ENCODE measurements around the gene SLC24A3.

SLC24A3 gene

DNA sequence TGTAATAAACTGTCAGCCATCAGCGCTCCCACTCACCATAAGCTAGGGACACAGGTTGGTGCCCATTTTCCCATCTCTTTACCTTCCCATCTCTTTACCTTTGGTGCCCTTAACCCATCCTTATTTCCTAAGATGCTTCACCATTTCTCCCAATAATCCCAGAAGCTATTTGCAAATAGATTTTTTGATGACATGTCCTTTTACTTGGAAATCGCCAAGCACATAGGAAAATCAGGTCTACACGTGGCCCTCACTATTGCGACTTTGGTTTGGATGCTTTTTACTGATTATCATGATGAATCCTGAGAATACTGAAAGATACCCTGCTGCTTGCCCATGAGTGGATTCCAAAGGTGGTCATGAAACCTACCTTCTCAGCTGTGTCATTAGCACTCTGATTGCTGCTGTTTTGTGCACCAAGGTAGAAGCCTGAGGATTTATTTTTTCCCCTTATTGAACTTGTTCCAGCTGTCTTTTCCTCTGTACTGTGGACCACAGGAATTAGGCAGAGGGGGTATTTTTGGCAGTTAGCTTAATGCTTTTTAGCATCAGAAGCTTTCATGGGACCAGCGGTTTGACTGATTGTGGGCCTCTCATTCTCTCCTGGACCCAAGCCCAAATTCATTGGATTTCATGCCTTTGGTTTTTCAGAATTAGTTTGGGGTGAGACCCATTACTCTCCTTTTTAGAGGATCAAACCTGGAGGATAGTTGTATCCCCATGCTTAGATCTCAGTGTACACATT, 316.0 kb downstream of the SLC24A3 start:
- in situ Hi-C loops (cut with MboI; ENCODE audit: low sequenced_read_pairs), result no loop called here

DNA sequence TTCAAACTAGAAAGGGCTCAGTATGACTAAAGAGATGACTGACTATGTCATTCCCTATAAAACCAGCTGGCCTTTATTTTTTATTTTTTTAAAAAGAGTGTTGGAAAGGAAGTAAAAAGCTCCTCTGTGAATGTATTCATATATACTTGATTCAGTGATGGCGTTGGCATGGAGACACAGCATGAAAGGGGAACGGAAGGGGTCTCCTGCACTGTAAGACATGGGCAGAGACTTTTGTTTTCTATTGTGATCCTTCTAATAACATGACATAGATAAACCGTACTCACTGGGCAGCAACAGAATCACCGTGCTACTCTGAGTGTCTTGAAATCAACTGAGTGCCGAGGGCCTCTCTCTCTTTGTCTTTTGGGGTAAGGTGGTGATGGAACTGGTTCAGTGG, 317.6 kb downstream of the SLC24A3 start:
- in situ Hi-C loops (cut with MboI; ENCODE audit: low sequenced_read_pairs), result no loop called here

DNA sequence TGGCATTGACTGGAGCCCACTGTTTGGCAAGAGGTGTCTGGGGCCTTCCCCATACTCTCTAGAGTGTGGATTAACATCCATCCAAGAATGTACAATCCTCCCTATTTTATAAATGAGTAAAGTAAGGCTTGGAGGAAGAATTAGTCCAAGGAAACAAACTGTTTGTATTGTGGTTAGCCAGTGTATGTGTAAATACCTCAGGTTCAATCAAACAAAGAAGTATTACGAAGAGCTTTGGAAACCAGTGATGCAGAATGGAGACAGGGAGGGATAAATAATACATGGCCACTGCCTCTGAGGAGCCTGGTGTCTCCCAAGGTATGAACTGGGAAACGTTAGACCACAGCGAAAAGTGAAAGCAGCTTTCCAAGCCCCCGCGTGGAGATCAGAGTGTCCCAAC, 319.0 kb downstream of the SLC24A3 start:
- in situ Hi-C loops (cut with MboI; ENCODE audit: low sequenced_read_pairs), result no loop called here

DNA sequence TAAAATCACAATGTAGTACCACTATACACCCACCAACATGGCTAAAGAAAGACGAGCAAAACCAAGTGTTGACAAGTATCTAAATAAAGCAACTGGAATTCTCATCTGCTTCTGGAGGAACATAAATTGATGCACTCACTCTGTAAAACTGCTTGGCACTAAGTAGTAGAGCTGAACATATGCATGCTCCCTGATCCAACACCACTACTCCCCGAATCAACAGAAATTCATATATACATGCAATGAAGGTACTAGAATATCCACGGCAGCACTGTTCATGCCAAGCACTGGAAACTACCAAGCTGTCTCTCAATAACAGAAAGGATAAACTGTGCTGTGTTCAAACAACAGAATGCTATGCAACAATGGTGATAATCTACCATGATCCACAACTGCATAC, 326.1 kb downstream of the SLC24A3 start:
- in situ Hi-C loops (cut with MboI; ENCODE audit: low sequenced_read_pairs), result no loop called here

DNA sequence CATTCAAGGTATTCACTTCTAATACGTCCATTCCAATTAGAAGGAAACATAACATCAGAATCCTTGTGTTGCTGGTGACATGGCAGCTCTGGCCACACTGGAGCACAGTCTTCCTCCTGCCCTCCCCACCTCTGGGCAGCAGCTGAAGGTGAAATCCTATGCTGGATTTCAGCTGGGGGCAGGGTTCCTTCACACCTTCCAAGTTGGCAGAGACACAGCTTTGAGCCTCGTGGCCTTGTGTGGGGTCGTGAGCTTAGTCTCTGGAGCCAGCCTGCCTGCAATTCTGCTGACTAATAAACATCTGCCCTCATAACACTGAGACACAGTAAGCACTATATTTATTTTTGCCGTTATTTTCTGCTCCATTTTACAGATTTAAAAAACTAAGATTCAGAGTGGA, 326.7 kb downstream of the SLC24A3 start:
- in situ Hi-C loops (cut with MboI; ENCODE audit: low sequenced_read_pairs), result no loop called here

GRCh38 chr20:19540392-19540791, 327.9 kb downstream of the SLC24A3 start:
- in situ Hi-C loops (cut with MboI; ENCODE audit: low sequenced_read_pairs), result no loop called here

DNA sequence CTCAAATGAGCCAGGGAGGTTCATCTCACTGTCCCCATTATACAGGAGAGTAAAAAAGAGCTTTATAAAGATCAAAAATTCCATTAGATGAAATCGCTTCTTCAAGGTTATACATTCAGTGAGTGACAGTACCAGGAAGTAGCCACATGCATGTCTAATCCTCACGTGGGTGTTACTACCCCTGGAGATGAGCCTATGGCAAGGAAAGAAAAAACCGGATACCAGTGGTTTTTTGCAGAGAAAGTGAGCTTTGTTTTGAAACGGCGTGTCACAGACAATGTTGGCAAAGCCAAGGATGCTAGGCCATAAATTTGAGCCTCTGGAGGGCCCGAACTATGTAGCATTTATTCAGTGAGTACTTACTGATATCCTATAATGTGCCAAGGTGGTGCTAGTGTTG, 330.7 kb downstream of the SLC24A3 start:
- in situ Hi-C loops (cut with MboI; ENCODE audit: low sequenced_read_pairs), result no loop called here

DNA sequence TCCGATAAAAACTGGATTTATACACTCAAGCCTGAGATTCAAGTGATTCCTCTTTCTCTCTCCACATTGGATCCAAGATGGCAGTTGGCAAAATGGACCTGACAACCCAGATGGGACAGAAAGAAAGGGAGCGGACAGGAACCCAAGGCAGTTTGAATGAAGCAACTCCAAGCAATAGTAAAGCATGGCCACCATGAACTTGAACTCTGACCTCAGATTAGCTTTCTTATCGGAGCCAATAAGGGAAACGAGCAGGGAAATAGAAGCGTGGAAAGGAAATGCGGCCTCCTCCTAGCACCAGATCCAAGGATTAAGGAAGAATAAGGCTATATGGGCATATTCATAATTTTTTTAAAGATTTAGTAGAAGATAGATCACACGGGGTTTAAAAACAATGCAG, 332.2 kb downstream of the SLC24A3 start:
- in situ Hi-C loops (cut with MboI; ENCODE audit: low sequenced_read_pairs), result no loop called here

GRCh38 chr20:19546648-19547047, 334.2 kb downstream of the SLC24A3 start:
- in situ Hi-C loops (cut with MboI; ENCODE audit: low sequenced_read_pairs), result no loop called here

- in situ Hi-C loops (cut with MboI; ENCODE audit: low sequenced_read_pairs), result no loop called here
These were observed 335.1 kb downstream of the SLC24A3 start for GRCh38 chr20:19547547-19547946.

- in situ Hi-C loops (cut with MboI; ENCODE audit: low sequenced_read_pairs), result no loop called here
These were observed 337.5 kb downstream of the SLC24A3 start for GRCh38 chr20:19549896-19550295.

DNA sequence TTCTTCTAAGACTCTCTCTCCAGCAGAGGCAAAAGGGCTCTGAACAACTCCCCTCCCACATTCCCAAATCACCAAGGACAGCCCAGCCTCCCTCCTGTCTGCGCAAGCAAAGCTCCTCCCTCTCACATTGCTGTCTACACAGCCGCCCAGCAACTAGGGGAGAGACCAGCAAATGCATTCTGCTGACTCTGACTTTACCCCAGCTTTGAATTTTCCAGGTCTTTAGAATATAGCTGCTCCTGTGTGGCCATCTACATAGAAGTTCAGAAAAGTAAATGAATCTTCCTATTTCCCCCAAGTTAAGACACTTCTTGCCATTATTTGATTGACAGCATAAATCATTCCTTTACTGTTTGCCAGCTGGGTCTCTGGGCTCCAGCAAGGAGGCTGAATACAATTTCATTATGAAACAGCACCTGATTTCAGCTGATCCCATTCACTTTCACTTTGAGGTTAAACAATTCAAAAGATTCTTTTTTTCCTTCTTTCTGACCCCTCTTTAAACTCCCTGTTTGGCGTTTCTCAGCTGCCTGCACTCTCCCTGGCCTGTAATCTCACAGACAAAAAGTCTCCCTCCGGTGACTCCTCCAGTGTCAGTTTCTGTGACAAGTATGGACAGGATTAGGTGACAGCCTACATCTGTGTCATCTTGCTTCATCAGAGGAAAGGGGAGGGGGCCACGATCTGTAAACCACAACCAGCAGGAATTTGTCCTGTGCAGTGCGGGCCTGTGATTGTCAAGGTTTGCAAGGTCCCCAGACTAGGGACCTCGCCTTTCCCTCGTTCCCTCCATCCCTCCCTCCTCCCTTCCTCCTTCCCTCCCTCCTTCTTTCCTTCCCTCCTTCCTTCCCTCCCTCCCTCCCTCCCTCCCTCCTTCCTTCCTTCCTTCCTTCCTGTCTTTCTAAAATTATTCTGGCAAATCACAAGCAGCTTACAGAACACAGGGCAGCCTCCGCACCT, 340.1 kb downstream of the SLC24A3 start:
- in situ Hi-C loops (cut with MboI; ENCODE audit: low sequenced_read_pairs), result no loop called here

GRCh38 chr20:19554666-19555065, 342.2 kb downstream of the SLC24A3 start:
- in situ Hi-C loops (cut with MboI; ENCODE audit: low sequenced_read_pairs), result no loop called here

DNA sequence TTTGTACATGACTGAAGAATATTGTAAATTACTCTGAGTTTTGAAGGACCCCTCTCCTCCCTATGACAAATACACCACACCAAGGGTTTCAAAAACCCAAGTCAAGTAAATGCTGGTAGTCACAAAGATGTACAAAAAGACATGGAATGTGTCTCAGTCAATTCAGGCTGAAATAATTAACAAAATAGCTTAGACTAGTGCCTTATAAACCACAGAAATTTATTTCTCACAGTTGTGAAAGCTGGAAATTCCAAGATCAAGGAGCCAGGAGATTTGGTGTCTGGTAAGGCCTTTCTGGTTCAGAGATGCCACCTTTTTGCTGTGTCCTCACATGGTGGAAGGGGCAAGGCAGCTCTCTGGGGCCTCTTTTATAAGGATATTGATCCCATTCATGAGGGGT, 343.3 kb downstream of the SLC24A3 start:
- in situ Hi-C loops (cut with MboI; ENCODE audit: low sequenced_read_pairs), result no loop called here

DNA sequence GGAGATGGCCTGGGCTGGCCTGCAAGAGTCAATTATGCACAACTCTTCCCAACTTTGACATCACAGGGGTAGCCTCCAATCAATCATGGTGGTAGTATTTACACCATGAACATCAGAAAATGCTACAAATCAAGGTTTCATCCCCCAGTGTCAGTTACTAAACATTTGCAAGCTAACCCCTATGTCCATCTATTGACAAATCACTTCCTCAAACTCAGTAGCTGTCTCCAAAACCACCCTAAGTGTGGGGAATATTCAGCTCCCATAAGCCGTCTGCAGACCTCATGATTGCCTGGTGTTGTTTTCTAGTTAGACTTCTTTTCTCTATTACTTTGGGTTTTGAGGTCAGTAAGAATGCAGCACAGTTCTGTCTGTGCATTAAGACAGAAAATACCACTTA, 344.8 kb downstream of the SLC24A3 start:
- in situ Hi-C loops (cut with MboI; ENCODE audit: low sequenced_read_pairs), result no loop called here

DNA sequence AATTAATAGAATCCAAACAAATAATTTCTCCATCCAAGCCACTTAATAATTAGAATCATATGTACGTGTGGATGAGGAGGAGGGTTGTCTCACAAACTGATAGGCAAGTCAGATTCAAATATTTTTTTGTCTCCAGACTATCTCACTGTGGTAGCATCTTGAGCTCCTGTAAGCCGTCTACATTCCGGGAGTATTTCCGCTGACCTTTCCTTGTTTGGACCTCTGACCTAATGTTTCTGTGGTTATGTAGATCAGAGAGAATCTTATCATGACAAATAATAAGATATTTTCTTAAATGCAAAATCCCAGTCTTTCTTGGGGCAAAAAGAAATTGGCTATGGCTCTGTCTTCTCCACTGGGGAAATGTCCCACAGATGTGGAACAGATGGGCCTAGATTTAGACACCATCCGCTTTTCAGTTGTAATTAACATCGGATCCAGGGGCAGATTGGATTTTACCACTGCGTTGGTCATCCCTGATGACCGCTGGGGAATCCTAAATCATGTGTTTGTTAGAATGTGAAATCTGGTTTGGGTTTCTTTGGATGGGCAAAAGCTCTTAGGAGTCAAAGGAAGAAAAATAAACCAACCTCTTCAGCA, 348.5 kb downstream of the SLC24A3 start:
- in situ Hi-C loops (cut with MboI; ENCODE audit: low sequenced_read_pairs), result no loop called here

- in situ Hi-C loops (cut with MboI; ENCODE audit: low sequenced_read_pairs), result no loop called here
These were observed 350.0 kb downstream of the SLC24A3 start for GRCh38 chr20:19562426-19562825.

GRCh38 chr20:19564261-19564660, 351.8 kb downstream of the SLC24A3 start:
- in situ Hi-C loops (cut with MboI; ENCODE audit: low sequenced_read_pairs), result no loop called here

GRCh38 chr20:19565736-19566135, 353.3 kb downstream of the SLC24A3 start:
- in situ Hi-C loops (cut with MboI; ENCODE audit: low sequenced_read_pairs), result no loop called here

DNA sequence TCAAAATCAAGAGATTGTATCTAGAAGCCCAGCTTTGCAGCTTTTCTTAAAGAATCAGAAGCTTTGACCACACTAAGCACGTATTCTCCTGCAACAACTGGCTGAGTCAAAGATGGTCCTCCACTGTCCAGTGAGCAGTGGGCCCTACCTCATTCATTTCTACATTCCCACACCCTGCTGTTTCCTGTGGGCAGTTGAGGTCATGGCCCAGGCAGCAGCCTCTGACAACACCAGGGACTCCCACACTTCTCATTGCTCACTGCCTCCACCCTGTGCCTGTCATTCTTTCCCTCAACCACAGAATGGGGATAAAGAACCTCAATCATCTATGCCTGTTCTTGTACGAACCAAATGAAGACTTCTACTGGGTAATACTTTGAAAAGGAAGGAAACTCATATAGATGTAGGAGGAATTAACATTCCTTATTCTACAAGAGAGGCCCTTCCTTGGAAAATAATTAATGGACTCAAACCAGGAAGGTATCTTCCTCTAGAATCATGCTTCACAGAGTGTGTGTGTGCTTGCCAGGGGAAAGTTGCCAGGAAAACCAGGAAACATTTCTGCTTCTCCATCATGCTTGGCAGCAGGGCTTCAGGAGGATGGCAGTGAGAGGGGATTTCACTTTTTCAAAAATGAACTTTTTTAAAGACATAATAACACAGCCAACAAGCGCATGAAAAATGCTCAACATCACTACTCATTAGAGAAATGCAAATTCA, 353.9 kb downstream of the SLC24A3 start:
- in situ Hi-C loops (cut with MboI; ENCODE audit: low sequenced_read_pairs), result no loop called here

GRCh38 chr20:19568128-19568527, 355.7 kb downstream of the SLC24A3 start:
- in situ Hi-C loops (cut with MboI; ENCODE audit: low sequenced_read_pairs), result no loop called here
